OCI-LY7 (cell line): ENCODE measurements around the gene ASB1.

Experiments
- EZH2phosphoT487 ChIP-seq: fragments of 200-600 bp; sonication (generic); IDR thresholded peaks from 2 replicates; pipeline ENCODE4 v1.6.1; 2018; ENCODE audit warnings: low read depth, borderline replicate concordance, mild to moderate bottlenecking, mixed run types, antibody characterized with exemption, low read length, moderate library complexity, mixed read lengths
- TF ChIP-seq, protein P1 (sequence below): fragments of 200-600 bp; sonication (generic); conservative IDR thresholded peaks from 2 replicates; pipeline ENCODE4 v1.5.1; 2014; ENCODE audit warnings: mild to moderate bottlenecking, antibody characterized with exemption, low read length, moderate library complexity, mixed read lengths

DNA sequence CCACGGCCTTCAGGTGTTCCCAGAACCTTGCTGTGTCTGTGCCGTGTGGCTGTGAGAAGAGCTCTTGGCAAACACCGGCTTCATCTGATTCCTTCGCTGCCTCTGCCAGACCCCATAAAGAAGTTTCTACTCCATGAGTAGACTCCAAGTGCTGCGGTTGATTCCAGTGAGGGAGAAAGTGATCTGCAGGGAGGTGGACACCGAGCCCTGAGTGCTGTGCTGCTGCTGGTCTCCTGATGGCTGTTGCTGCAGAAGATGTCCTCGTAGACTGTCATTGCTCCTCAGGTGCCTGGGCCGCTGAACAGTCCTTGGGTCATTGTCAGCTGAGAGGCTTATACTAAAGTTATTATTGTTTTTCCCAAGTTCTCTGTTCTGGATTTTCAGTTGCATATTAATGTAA, 19.6 kb downstream of the ASB1 start:
- no peak for TF ChIP-seq EZH2phosphoT487
- TF ChIP-seq, protein P1, sequence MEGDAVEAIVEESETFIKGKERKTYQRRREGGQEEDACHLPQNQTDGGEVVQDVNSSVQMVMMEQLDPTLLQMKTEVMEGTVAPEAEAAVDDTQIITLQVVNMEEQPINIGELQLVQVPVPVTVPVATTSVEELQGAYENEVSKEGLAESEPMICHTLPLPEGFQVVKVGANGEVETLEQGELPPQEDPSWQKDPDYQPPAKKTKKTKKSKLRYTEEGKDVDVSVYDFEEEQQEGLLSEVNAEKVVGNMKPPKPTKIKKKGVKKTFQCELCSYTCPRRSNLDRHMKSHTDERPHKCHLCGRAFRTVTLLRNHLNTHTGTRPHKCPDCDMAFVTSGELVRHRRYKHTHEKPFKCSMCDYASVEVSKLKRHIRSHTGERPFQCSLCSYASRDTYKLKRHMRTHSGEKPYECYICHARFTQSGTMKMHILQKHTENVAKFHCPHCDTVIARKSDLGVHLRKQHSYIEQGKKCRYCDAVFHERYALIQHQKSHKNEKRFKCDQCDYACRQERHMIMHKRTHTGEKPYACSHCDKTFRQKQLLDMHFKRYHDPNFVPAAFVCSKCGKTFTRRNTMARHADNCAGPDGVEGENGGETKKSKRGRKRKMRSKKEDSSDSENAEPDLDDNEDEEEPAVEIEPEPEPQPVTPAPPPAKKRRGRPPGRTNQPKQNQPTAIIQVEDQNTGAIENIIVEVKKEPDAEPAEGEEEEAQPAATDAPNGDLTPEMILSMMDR, result no peak
